HepG2 (cell line): ENCODE data around the gene ANKMY2. TPM values are rescaled to one million over a fixed set of nuclear protein-coding genes. Genes with fewer than 3 reads are reported as not detected.

Experiments used
- polyA plus RNA-seq, 8 experiments: library from polyadenylated mRNA; depleted of rRNA in 3 of 8; stranded (reverse) in 7 of 8; unstranded in 1 of 8; fragments of >200 nt; fragmentation: Illumina TruSeq in 4 of 8; extraction: Trizol in 4 of 8; gene quantifications; 2 replicates each; pipeline versions ENCODE4 v1.2.1 to v1.2.3, GENCODE V29; 2011 to 2016; ENCODE audit warnings: low read depth in 4 of 8, missing spikeins in 1 of 8, mixed read lengths in 1 of 8; ENCODE audit not compliant: insufficient read depth in 1 of 8
- total RNA-seq, 5 experiments: library from RNA; depleted of rRNA; stranded (reverse); fragments of >200 nt; fragmentation: Illumina TruSeq; extraction: Trizol; gene quantifications; 2 replicates each; pipeline ENCODE4 v1.2.3, GENCODE V29; 2016; ENCODE audit warnings: low read depth in 1 of 5

The ANKMY2 gene
- total and polyA plus RNA-seq, 2 of the 13 experiments (the other 11 are each of a cell fraction or from before 2014, with no cell fraction given): 12.2 to 21.6 TPM

Other genes starting within 250 kb of the ANKMY2 start
- gene CRPPA, start 224.2 kb downstream of the ANKMY2 start, total RNA-seq (2016; rRNA removed; fragmentation: Illumina TruSeq; extraction: Trizol): 1.1 and 1.3 TPM in 2 replicates
- 0.16 and 0.18 TPM in 2 replicates for gene CRPPA, start 224.2 kb downstream of the ANKMY2 start, polyA plus RNA-seq (2011; rRNA removed)
- gene SOSTDC1, start 180.0 kb downstream of the ANKMY2 start, total RNA-seq (2016; rRNA removed; fragmentation: Illumina TruSeq; extraction: Trizol): not detected in 2 replicates
- gene SOSTDC1, start 180.0 kb downstream of the ANKMY2 start, polyA plus RNA-seq (2011; rRNA removed): not detected in 2 replicates
- gene LRRC72, start 118.9 kb downstream of the ANKMY2 start, total RNA-seq (2016; rRNA removed; fragmentation: Illumina TruSeq; extraction: Trizol): not detected in 2 replicates
- gene LRRC72, start 118.9 kb downstream of the ANKMY2 start, polyA plus RNA-seq (2011; rRNA removed): not detected in 2 replicates
- 95.2 and 111 TPM in 2 replicates for gene BZW2, start 427 bp upstream of the ANKMY2 start, total RNA-seq (2016; rRNA removed; fragmentation: Illumina TruSeq; extraction: Trizol)
- 18.9 and 21.8 TPM in 2 replicates for gene BZW2, start 427 bp upstream of the ANKMY2 start, polyA plus RNA-seq (2011; rRNA removed)
- gene TSPAN13, start 108.0 kb upstream of the ANKMY2 start, total RNA-seq (2016; rRNA removed; fragmentation: Illumina TruSeq; extraction: Trizol): 4.7 and 6.2 TPM in 2 replicates
- gene TSPAN13, start 108.0 kb upstream of the ANKMY2 start, polyA plus RNA-seq (2011; rRNA removed): 5.8 and 6.4 TPM in 2 replicates
- 1.3 and 2.9 TPM in 2 replicates for gene AGR2, start 159.2 kb upstream of the ANKMY2 start, total RNA-seq (2016; rRNA removed; fragmentation: Illumina TruSeq; extraction: Trizol)
- gene AGR2, start 159.2 kb upstream of the ANKMY2 start, polyA plus RNA-seq (2011; rRNA removed): 1.7 and 2.2 TPM in 2 replicates
- gene AGR3, start 236.2 kb upstream of the ANKMY2 start, total RNA-seq (2016; rRNA removed; fragmentation: Illumina TruSeq; extraction: Trizol): not detected in 2 replicates
- gene AGR3, start 236.2 kb upstream of the ANKMY2 start, polyA plus RNA-seq (2011; rRNA removed): not detected in 2 replicates